IPS DF 6.9 (cell line): Measurements from ENCODE around the gene ANKRD22.
"Not testable (repeated sequence)": the region's sequence is repeated elsewhere in the genome, so short reads cannot be mapped to it uniquely, and the experiment has no call there.

ENCODE experiments used
- DNase-seq: peaks from one replicate; pipeline ENCODE4 v3.0.0-alpha.2; 2013; ENCODE audit warnings: low read depth, low spot score
- H3K27ac ChIP-seq: one replicate; pipeline ENCODE4 v1.5.1; 2013; ENCODE audit warnings: low read length, control low read depth
- H3K27me3 ChIP-seq: 2 replicates; pipeline ENCODE4 v1.6.1; 2013; ENCODE audit warnings: mild to moderate bottlenecking, low read length; ENCODE audit not compliant: control insufficient read depth, insufficient read depth
- H3K36me3 ChIP-seq: 2 replicates; pipeline ENCODE4 v1.6.1; 2013; ENCODE audit warnings: low read length; ENCODE audit not compliant: control insufficient read depth, insufficient read depth
- H3K4me1 ChIP-seq: 2 replicates; pipeline ENCODE4 v1.6.1; 2013; ENCODE audit warnings: low read length; ENCODE audit not compliant: control insufficient read depth, insufficient read depth
- H3K4me3 ChIP-seq: 2 replicates; pipeline ENCODE4 v1.5.1; 2013; ENCODE audit warnings: mild to moderate bottlenecking, low read length
- H3K9me3 ChIP-seq: 2 replicates; pipeline ENCODE4 v1.6.1; 2013; ENCODE audit warnings: low read length, inconsistent platforms; ENCODE audit not compliant: control insufficient read depth, insufficient read depth
- WGBS: extraction: QIAGEN DNeasy Blood & Tissue Kit; methylation state at CpG from one replicate; pipeline ENCODE4 v1.1.7; 2013; ENCODE audit warnings: mixed read lengths, missing lambda C conversion rate; ENCODE audit not compliant: insufficient read length, insufficient coverage; 5-methylcytosine and 5-hydroxymethylcytosine counted together

ANKRD22 gene

DNA sequence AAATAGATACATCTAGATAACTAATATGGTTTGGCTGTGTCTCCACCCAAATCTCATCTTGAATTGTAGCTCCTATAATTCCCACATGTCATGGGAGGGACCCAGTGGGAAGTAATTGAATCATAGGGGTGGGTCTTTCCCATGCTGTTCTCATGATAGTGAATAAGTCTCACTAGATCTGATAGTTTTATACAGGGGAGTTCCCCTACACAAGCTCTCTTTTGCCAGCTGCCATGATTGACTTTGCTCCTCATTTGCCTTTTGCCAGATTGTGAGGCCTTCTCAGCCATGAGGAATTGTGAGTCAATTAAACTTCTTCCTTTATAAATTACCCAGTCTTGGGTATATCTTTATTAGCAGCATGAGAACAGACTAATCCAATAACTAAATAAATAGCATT lies 14.0 kb downstream of the ANKRD22 start:
- not testable (repeated sequence) for H3K4me1 ChIP-seq, H3K4me3 ChIP-seq, H3K9me3 ChIP-seq, DNase-seq, H3K36me3 ChIP-seq, H3K27ac ChIP-seq, H3K27me3 ChIP-seq

DNA sequence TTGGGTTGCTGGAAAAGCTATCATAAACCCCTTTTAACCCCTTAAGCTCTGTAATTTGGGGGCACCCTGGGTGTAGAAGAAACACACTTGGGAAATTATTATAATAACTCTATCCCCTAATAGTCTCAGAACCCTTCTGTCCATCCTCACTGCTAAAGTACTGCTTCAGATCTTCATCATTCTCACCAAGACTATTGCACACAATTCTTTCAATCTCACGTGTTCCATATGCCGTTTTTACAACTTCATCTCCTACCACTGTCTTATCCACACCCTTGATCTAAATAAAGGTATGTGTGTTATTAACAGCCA lies 15.8 kb downstream of the ANKRD22 start:
- H3K4me1 ChIP-seq: no peaks in the 10 kb centered on the region

DNA sequence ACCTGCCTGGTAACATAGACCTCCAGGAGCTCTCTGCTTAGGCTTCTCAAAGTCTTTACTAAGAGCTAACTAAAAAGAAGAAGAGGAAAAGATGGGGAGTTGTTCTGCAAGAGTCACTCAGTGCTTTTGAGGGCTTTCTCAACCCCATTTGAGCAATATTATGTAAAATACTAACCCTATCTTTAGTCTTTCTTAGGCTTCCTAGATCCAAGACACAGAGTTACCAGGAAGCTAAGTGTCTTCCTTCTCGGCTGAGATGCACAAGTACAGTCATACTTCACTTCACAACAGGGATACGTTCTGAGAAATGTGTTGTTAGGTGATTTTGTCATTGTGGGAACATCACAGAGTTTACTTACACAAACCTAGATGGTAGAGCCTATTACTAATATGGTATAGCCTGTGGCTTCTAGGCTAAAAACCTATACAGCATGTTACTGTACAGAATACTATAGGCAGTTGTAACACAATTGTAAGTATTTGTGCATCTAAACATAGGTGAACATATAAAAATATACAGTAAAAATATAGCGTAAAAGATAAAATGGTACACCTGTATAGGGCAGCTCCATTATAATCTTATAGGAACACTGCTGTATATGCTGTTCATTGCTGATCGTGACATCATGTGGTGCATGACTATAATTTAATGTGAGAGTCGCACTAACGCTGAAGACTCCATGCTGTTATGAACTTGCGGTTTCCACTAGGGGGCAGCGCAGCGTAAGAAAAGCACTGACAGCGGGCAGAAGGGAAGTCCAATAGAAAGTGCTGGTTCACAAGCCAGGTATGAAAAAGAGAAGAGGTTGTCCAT lies 16.3 kb downstream of the ANKRD22 start:
- no peak overlapping the region for H3K27ac ChIP-seq
- no peaks in the 10 kb centered on the region for H3K27me3 ChIP-seq
- peak; percentile 58 for DNase-seq
- no peaks in the 10 kb centered on the region for H3K4me1 ChIP-seq
- no peaks in the 10 kb centered on the region for H3K9me3 ChIP-seq
- no CpG with 5 or more reads among the region's 10 CpGs for WGBS
- H3K4me3 ChIP-seq: no peak overlapping the region
- H3K36me3 ChIP-seq: no peaks in the 10 kb centered on the region

More for the DNA sequence above, 15.8 kb downstream of the ANKRD22 start:
- no peak for DNase-seq
- no peaks in the 10 kb centered on the region for H3K36me3 ChIP-seq
- H3K9me3 ChIP-seq: no peaks in the 10 kb centered on the region
- H3K27ac ChIP-seq: no peak overlapping the region
- no CpG with 5 or more reads among the region's 2 CpGs for WGBS
- no peak overlapping the region for H3K4me3 ChIP-seq
- no peaks in the 10 kb centered on the region for H3K27me3 ChIP-seq

DNA sequence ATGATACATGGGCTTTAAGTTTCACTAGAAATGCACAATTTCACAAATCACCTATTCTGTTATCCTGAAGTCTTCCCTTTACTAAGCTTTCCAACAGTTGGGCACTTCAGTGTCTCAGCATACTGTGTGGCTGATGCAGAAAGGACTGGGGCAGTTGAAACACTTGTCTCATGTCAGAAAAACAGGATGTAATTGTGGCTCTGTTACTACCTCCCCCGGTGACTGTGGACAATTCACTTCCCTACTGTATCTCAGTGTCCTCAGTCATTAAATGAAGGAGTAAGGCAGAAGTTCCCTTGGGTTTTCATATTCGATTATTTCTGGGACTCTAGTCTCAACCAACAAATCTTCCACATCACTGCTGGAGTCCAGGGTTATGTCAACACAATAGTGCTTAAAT lies 17.9 kb downstream of the ANKRD22 start:
- H3K4me3 ChIP-seq: no peak overlapping the region
- no peaks in the 10 kb centered on the region for H3K4me1 ChIP-seq
- DNase-seq: no peak
- no peaks in the 10 kb centered on the region for H3K36me3 ChIP-seq
- no CpG with 5 or more reads among the region's 2 CpGs for WGBS
- no peaks in the 10 kb centered on the region for H3K27me3 ChIP-seq
- H3K27ac ChIP-seq: no peak overlapping the region
- no peaks in the 10 kb centered on the region for H3K9me3 ChIP-seq

DNA sequence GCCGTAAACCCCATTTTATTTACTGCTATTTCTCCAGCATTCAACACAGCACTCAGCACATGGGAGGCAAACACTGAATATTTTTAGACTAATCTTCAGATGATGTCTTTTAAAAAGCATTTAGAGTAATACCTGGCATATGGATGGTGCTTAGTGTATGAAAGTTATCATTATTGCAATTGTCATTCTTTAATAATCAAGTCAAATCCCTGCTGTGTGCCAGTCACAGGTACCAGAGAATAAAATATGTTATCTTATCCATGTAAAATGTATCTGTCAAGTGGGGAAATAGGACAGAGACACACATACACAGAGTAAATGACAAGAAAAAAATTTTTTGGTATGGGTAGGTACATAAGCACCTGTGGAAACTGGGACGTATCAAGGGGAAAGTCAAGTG lies 18.5 kb downstream of the ANKRD22 start:
- Histone ChIP-seq H3K27me3 (no peaks in the 10 kb centered on the region), H3K36me3 (no peaks in the 10 kb centered on the region), H3K9me3 (no peaks in the 10 kb centered on the region), H3K4me1 (no peaks in the 10 kb centered on the region), H3K4me3 (no peak overlapping the region), H3K27ac (no peak overlapping the region)
- DNase-seq: no peak
- WGBS: no CpG with 5 or more reads among the region's 2 CpGs

DNA sequence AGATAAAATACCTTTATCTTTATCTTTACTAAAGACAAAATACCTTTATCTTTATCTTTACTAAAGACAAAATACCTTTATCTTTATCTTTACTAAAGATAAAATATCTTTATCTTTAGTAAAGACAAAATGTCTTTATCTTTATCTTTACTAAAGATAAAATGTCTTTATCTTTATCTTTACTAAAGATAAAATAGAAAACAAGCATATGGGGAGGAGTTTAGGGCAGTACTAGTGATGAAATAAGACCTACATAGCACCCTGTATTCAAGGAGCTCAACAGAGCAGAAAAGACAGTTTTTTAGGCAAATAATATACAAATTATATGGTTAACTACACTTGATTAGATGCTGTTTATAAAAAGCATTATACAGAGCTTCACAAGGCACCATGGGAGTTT lies 19.3 kb downstream of the ANKRD22 start:
- no peak for DNase-seq
- H3K4me1 ChIP-seq: no peaks in the 10 kb centered on the region
- H3K9me3 ChIP-seq: no peaks in the 10 kb centered on the region
- no peak overlapping the region for H3K27ac ChIP-seq
- no peak overlapping the region for H3K4me3 ChIP-seq
- no peaks in the 10 kb centered on the region for H3K27me3 ChIP-seq
- no peaks in the 10 kb centered on the region for H3K36me3 ChIP-seq

DNA sequence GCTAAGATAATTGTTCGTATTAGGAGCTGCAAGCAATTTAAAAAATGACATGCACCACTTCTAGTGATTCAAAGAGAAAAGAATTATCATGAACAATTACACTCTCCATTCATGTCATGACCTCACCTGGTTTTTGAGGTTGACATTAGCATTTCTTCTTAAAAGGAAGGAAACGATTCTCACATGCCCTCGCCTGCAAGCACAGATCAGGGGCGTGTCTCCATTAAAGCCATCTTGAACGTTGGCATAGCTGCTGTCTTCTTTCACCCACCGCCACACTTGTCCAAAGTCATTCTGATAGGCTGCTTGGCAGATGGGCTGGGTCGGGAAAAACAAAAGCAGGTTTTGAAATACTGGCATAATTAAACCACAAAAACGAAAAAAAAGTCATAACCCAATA lies 19.9 kb downstream of the ANKRD22 start:
- Histone ChIP-seq H3K4me1 (no peaks in the 10 kb centered on the region), H3K9me3 (no peaks in the 10 kb centered on the region), H3K4me3 (no peak overlapping the region), H3K27ac (no peak overlapping the region), H3K36me3 (no peaks in the 10 kb centered on the region), H3K27me3 (no peaks in the 10 kb centered on the region)
- WGBS: no CpG with 5 or more reads among the region's 8 CpGs
- DNase-seq: no peak

DNA sequence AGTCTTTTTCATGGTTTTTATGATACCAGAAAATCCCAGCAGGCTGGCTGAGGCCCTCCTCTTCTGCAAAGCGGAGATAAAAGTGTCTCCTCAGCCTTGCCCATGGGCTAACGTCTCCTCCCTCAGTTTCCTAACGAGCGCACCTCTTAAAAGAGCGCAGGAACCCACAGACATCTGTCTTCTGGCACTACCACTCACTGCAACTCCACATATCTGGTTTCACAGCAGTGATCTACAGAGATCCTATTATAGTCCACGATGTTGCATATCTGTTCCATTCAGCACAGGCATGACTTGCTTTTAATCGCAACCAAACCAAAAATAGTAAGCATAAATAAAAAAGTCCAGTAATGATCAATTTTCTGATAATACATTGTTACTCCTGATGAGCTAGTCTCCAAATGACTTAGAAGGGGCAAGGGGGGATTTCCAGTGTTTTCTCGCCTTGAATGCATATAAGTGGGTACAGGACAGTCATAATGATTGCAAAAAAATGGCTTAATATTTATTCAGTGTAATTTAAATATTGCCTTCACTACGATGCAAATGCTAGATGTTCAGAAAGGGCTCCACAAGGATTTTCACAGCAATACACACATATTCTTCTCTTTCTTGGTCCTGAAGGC lies 20.9 kb downstream of the ANKRD22 start:
- no peak overlapping the region for H3K4me3 ChIP-seq
- no peak overlapping the region for H3K27ac ChIP-seq
- H3K27me3 ChIP-seq: no peaks in the 10 kb centered on the region
- no peaks in the 10 kb centered on the region for H3K36me3 ChIP-seq
- H3K9me3 ChIP-seq: no peaks in the 10 kb centered on the region
- no peaks in the 10 kb centered on the region for H3K4me1 ChIP-seq
- no CpG with 5 or more reads among the region's 9 CpGs for WGBS
- no peak for DNase-seq

DNA sequence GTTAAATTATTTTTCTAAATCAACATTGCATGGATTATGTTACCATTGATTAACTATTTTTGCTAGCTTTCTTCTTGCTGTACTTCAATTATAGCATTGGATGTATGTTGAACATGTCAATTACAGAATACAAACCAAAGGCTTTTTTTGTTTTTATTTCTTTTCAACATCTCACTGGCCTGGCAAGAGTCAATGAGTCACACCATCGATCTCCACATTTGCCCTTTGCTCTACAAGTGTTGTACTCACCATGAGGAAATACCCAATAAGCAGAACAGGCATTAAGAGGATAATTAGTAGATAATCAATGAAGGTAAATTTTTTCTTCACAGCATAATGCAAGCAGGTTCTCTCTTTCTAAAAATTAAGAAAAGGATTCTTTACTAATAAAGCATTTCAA lies 23.3 kb downstream of the ANKRD22 start:
- no peaks in the 10 kb centered on the region for H3K9me3 ChIP-seq
- H3K27ac ChIP-seq: no peak overlapping the region
- H3K27me3 ChIP-seq: no peaks in the 10 kb centered on the region
- no peak for DNase-seq
- no peak overlapping the region for H3K4me3 ChIP-seq
- WGBS: no CpG with 5 or more reads among the region's 1 CpG
- H3K4me1 ChIP-seq: no peaks in the 10 kb centered on the region
- H3K36me3 ChIP-seq: no peaks in the 10 kb centered on the region

DNA sequence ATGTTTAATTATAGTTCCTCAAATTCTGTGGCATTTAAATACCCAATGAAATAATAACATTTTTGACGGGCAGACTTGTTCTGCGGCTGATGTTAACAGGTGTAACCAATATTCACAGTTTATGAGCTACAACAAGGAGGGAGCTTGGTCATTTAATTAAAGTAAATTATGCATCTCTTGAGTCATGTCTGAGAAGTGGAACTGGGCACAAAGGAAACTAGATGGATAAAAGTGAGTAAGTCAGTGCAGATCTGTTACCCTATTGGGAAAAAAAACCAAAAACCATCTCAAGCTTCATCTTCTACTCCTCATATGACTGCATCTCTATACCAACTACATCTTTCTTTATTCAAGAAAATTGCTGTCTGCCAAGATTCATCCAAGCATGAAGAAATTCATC lies 24.0 kb downstream of the ANKRD22 start:
- no peak overlapping the region for H3K4me3 ChIP-seq
- no peak overlapping the region for H3K27ac ChIP-seq
- no peak for DNase-seq
- no peaks in the 10 kb centered on the region for H3K4me1 ChIP-seq
- no CpG with 5 or more reads among the region's 2 CpGs for WGBS
- no peaks in the 10 kb centered on the region for H3K36me3 ChIP-seq
- no peaks in the 10 kb centered on the region for H3K9me3 ChIP-seq
- no peaks in the 10 kb centered on the region for H3K27me3 ChIP-seq

DNA sequence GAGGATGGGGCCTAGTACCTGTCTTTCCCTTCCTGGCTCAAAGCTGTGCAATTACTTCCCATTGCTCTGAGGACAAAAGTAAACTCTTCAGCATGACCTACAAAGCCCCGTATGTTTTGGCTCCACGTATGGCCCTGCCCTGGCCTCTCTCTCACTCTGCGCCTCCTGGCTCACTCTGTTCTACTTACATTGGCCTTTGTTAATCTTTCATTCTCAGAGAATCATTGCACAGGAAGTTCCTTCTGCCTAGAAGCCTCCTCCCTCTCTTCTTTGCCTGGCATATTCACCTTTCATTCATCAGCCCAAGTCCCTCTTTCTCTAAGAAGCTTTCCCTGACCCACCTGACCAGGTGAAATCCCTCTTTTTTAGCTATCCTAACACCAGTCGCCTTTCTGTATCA lies 25.3 kb downstream of the ANKRD22 start:
- DNase-seq: no peak
- H3K4me1 ChIP-seq: no peaks in the 10 kb centered on the region
- H3K27ac ChIP-seq: no peak overlapping the region
- no CpG with 5 or more reads among the region's 4 CpGs for WGBS
- H3K4me3 ChIP-seq: no peak overlapping the region
- H3K27me3 ChIP-seq: no peaks in the 10 kb centered on the region
- no peaks in the 10 kb centered on the region for H3K36me3 ChIP-seq
- H3K9me3 ChIP-seq: no peaks in the 10 kb centered on the region
